ENCODE data around the gene ZFP92.

DNA sequence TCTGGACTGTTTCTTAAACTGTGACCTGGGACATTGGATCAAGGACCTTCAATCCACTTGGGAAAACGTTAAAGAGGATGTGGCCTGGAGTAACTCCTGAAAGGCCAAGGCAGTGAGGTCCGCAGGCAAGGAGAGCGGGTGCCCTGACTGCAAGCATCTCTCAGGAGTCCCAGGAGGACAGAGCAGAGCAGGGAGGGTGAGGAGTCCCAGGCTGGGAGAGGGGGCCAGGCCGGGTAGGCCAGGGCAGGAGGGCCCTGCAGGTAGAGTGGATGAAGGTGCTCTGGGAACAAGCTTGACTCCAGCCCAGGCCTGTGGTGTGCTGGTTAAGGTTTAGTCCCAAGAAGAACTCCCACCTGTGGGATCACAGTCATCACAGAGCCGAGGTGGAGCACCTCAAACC is 23.9 kb upstream of the ZFP92 start:
- TF ChIP-seq, protein P1, sequence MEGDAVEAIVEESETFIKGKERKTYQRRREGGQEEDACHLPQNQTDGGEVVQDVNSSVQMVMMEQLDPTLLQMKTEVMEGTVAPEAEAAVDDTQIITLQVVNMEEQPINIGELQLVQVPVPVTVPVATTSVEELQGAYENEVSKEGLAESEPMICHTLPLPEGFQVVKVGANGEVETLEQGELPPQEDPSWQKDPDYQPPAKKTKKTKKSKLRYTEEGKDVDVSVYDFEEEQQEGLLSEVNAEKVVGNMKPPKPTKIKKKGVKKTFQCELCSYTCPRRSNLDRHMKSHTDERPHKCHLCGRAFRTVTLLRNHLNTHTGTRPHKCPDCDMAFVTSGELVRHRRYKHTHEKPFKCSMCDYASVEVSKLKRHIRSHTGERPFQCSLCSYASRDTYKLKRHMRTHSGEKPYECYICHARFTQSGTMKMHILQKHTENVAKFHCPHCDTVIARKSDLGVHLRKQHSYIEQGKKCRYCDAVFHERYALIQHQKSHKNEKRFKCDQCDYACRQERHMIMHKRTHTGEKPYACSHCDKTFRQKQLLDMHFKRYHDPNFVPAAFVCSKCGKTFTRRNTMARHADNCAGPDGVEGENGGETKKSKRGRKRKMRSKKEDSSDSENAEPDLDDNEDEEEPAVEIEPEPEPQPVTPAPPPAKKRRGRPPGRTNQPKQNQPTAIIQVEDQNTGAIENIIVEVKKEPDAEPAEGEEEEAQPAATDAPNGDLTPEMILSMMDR (conservative IDR thresholded peaks at IDR 0.05; ENCODE audit: low read length) = no peak
- TF ChIP-seq EZH2phosphoT487 (IDR thresholded peaks at IDR 0.05; ENCODE audit: borderline replicate concordance) = no peak

Measured in Loucy (cell line).